ENCODE data around the gene TNRC6A.
"Not testable (repeated sequence)": the region's sequence is repeated elsewhere in the genome, so short reads cannot be mapped to it uniquely, and the experiment has no call there.

Gene TNRC6A

GRCh38 chr16:24848065-24848464, 118.6 kb downstream of the TNRC6A start:
- no peak for DNase-seq

- no peak for DNase-seq
Observed at GRCh38 chr16:24849641-24850040, 120.2 kb downstream of the TNRC6A start.

GRCh38 chr16:24850289-24850938, 121.0 kb downstream of the TNRC6A start:
- peak; percentile 32 for DNase-seq

GRCh38 chr16:24851700-24852099, 122.2 kb downstream of the TNRC6A start:
- no peak for DNase-seq

- no peak for DNase-seq
Observed at GRCh38 chr16:24852281-24852721, 122.8 kb downstream of the TNRC6A start.

GRCh38 chr16:24853169-24853824, 123.8 kb downstream of the TNRC6A start:
- DNase-seq = no peak

GRCh38 chr16:24853830-24854229, 124.4 kb downstream of the TNRC6A start:
- DNase-seq = no peak

GRCh38 chr16:24854607-24855171, 125.2 kb downstream of the TNRC6A start:
- no peak for DNase-seq

GRCh38 chr16:24855678-24856077, 126.2 kb downstream of the TNRC6A start:
- no peak for DNase-seq

- not testable (repeated sequence) for DNase-seq
Observed at GRCh38 chr16:24856871-24857270, 127.4 kb downstream of the TNRC6A start.

- DNase-seq = peak; percentile 71
Observed at GRCh38 chr16:24858219-24859041, 129.0 kb downstream of the TNRC6A start.

GRCh38 chr16:24861461-24861860, 132.0 kb downstream of the TNRC6A start:
- no peak for DNase-seq

- no peak for DNase-seq
Observed at GRCh38 chr16:24863582-24864437, 134.4 kb downstream of the TNRC6A start.

GRCh38 chr16:24869033-24869432, 139.6 kb downstream of the TNRC6A start:
- no peak for DNase-seq

GRCh38 chr16:24871891-24872290, 142.4 kb downstream of the TNRC6A start:
- DNase-seq = no peak

GRCh38 chr16:24873028-24873427, 143.6 kb downstream of the TNRC6A start:
- no peak for DNase-seq

- no peak for DNase-seq
Observed at GRCh38 chr16:24875466-24875865, 146.0 kb downstream of the TNRC6A start.

Data from activated CD8-positive, alpha-beta memory T cell treated with anti-CD3 and anti-CD28 coated beads for 24 hours (primary cell).